ENCODE results near the gene OSBPL1A. TPM values are rescaled to one million over a fixed set of nuclear protein-coding genes. Genes with fewer than 3 reads are reported as not detected.

OSBPL1A gene
- total and polyA plus RNA-seq, 5 experiments from 2014 or later: 1.3 to 2.4 (median 1.7) TPM

- POLR2A ChIA-PET: interaction anchor here (0.5 to 1.1 kb wide), 6 partner anchors 10 to 685 kb away, joined by 3 to 4 read pairs (median 3); partner anchors contain the start of gene RIOK3
Measured at GRCh38 chr18:24138409-24138788, 259.2 kb downstream of the OSBPL1A start.

DNA sequence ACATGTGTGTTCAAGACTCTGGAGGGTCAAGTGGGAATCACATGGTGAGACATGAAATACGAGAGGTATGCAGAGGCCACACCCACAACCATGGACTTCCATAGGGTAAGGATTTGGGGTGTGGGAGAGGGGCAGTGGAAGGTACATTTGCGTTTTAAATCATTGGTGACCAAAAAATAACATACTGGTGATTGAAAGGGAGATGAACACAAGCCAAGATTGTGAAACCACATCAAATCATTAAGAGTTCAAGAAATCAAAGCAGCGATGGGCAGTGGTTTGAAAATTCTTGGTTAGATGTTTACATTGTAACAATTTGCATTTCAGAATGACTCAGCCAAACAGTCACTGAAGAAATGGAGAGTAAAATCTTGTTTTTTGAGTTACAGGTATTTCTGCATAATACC, 260.7 kb downstream of the OSBPL1A start:
- Mint-ChIP-seq H3K36me3 (peaks cover 0 to 29% (median 2%) of the 10 kb centered on the region in 3 donors), H3K27ac (peak overlapping the region in 6 of 10 donors; percentile 15 to 79 (median 50)), H3K9me3 (peaks cover 0 to 3% (median 0%) of the 10 kb centered on the region in 9 donors), H3K4me1 (peaks cover 9 to 27% (median 22%) of the 10 kb centered on the region in 4 donors), H3K4me3 (peak overlapping the region in 7 of 10 donors; percentile 2 to 91 (median 38)), H3K27me3 (peaks cover 4 to 12% (median 7%) of the 10 kb centered on the region in 5 donors)
- DNase-seq (no peak), ATAC-seq (no peak)
- POLR2A ChIA-PET: no interaction called here

More at GRCh38 chr18:24138409-24138788, 259.2 kb downstream of the OSBPL1A start:
- peaks cover 0 to 3% (median 0%) of the 10 kb centered on the region in 9 donors for H3K9me3 Mint-ChIP-seq
- peaks cover 9 to 27% (median 22%) of the 10 kb centered on the region in 4 donors for H3K4me1 Mint-ChIP-seq
- DNase-seq (no peak), ATAC-seq (peak in 1 of 2 donors; percentile 27)
- peak overlapping the region; percentile 40 to 95 (median 86) for H3K27ac Mint-ChIP-seq
- H3K4me3 Mint-ChIP-seq: peak overlapping the region; percentile 87 to 97 (median 92)
- peaks cover 4 to 12% (median 9%) of the 10 kb centered on the region in 5 donors for H3K27me3 Mint-ChIP-seq
- peaks cover 0 to 14% (median 2%) of the 10 kb centered on the region in 3 donors for H3K36me3 Mint-ChIP-seq

DNA sequence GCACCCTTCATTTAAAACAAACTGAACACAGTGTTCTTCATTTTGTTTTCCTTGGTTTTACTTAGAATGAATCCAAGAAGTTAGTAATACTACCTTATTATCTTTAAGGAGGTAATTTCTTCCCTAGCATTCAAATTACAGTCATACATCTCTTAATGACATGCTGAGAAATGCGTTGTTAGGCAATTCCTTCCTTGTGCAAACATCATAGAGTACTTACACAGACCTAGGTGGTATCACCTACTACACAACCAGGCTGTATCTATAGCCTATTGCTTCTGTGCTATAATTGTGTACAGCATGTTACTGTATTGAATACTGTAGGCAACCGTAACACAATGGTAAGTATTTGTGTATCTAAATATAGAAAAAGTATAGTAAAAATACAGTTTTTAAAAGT, 267.1 kb downstream of the OSBPL1A start:
- H3K27ac Mint-ChIP-seq: no peak overlapping the region
- POLR2A ChIA-PET: interaction anchor here (0.7 kb wide), 1 partner anchor 216 kb away, joined by 4 read pairs; no protein-coding TSS in a partner anchor
- peaks cover 5 to 80% (median 6%) of the 10 kb centered on the region in 3 donors for H3K36me3 Mint-ChIP-seq
- DNase-seq: no peak
- ATAC-seq: no peak
- H3K4me3 Mint-ChIP-seq: no peak overlapping the region
- H3K4me1 Mint-ChIP-seq: peaks cover 0 to 2% (median under 1%) of the 10 kb centered on the region in 4 donors
- no peaks in the 10 kb centered on the region for H3K27me3 Mint-ChIP-seq
- no peaks in the 10 kb centered on the region for H3K9me3 Mint-ChIP-seq

- peaks cover 0 to 2% (median under 1%) of the 10 kb centered on the region in 4 donors for H3K4me1 Mint-ChIP-seq
- H3K4me3 Mint-ChIP-seq: no peak overlapping the region
- peak overlapping the region in 6 of 10 donors; percentile 2 to 77 (median 34) for H3K27ac Mint-ChIP-seq
- no peaks in the 10 kb centered on the region for H3K9me3 Mint-ChIP-seq
- ATAC-seq: no peak
- POLR2A ChIA-PET: interaction anchor here (1.3 kb wide), 1 partner anchor 10 kb away, joined by 3 read pairs; the partner anchor contains the start of gene CABYR
- H3K27me3 Mint-ChIP-seq: no peaks in the 10 kb centered on the region
- DNase-seq: no peak
- peaks cover 5 to 85% (median 11%) of the 10 kb centered on the region in 3 donors for H3K36me3 Mint-ChIP-seq
Measured at GRCh38 chr18:24128700-24129099, 268.9 kb downstream of the OSBPL1A start.

DNA sequence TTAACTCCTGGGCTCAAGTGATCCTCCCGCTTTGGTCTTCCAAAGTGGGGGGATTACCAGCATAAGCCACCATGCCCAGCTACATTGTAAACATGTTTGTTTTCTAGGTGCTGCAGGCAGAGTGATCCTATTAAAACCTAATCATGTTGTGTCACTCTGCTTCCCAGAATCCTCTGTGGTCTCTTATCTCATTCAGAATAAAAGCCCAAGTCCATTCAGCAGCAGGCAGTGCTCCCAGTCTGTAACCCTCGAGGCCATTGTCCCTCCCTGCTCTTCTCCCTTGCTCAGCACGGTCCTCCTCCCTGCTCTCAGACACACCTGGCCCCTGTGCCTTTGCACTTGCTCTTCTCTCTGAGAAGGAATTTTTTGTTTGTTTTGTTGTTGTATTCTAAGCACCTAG, 269.9 kb downstream of the OSBPL1A start:
- peak overlapping the region in 7 of 10 donors; percentile 0 to 85 (median 28) for H3K27ac Mint-ChIP-seq

GRCh38 chr18:24126155-24126961, 271.3 kb downstream of the OSBPL1A start:
- Mint-ChIP-seq H3K4me3 (no peak overlapping the region), H3K27me3 (no peaks in the 10 kb centered on the region), H3K4me1 (peaks cover 0 to 2% (median under 1%) of the 10 kb centered on the region in 4 donors), H3K36me3 (peaks cover 5 to 83% (median 11%) of the 10 kb centered on the region in 3 donors), H3K9me3 (no peaks in the 10 kb centered on the region), H3K27ac (no peak overlapping the region)
- DNase-seq (no peak), ATAC-seq (no peak)
- POLR2A ChIA-PET: no interaction called here

More for the DNA sequence above, 269.9 kb downstream of the OSBPL1A start:
- H3K36me3 Mint-ChIP-seq: peaks cover 5 to 85% (median 11%) of the 10 kb centered on the region in 3 donors
- H3K4me1 Mint-ChIP-seq: peaks cover 0 to 2% (median under 1%) of the 10 kb centered on the region in 4 donors
- H3K27me3 Mint-ChIP-seq: no peaks in the 10 kb centered on the region
- no peak for DNase-seq
- H3K9me3 Mint-ChIP-seq: no peaks in the 10 kb centered on the region
- POLR2A ChIA-PET: interaction anchor here (1.3 kb wide), 1 partner anchor 11 kb away, joined by 3 read pairs; the partner anchor contains the start of gene CABYR
- no peak for ATAC-seq
- no peak overlapping the region for H3K4me3 Mint-ChIP-seq

DNA sequence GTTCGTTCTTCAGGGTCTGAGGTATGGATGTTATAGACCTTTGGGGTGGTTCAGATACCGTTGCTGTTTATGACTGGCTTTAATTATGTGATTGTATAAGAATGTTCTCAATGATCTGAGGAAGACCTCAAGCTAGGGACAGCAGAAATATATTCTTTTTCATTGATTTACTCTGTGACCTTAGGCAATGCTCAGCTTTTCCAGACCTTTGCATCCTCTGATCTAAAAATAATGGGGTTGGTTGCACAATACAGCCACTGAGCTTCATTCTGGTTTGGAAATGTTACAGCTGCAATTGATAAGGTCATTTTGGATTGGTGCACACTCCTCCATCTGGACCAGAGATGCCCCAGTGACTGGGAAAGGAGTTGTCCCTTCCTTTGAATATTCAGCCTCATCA, 276.0 kb downstream of the OSBPL1A start:
- POLR2A ChIA-PET: interaction anchor here (0.6 kb wide), 1 partner anchor 150 kb away, joined by 3 read pairs; no protein-coding TSS in a partner anchor
- H3K36me3 Mint-ChIP-seq: peaks cover 0 to 85% (median 12%) of the 10 kb centered on the region in 3 donors

GRCh38 chr18:24120676-24121075, 276.9 kb downstream of the OSBPL1A start:
- H3K27ac Mint-ChIP-seq: no peak overlapping the region
- ATAC-seq (no peak), DNase-seq (no peak)
- POLR2A ChIA-PET: no interaction called here
- no peaks in the 10 kb centered on the region for H3K9me3 Mint-ChIP-seq
- no peak overlapping the region for H3K4me3 Mint-ChIP-seq
- peaks cover 0 to 8% (median 4%) of the 10 kb centered on the region in 4 donors for H3K4me1 Mint-ChIP-seq
- peaks cover 0 to 87% (median 12%) of the 10 kb centered on the region in 3 donors for H3K36me3 Mint-ChIP-seq
- no peaks in the 10 kb centered on the region for H3K27me3 Mint-ChIP-seq

More for the DNA sequence above, 276.0 kb downstream of the OSBPL1A start:
- no peak for ATAC-seq
- Mint-ChIP-seq H3K9me3 (no peaks in the 10 kb centered on the region), H3K4me1 (peaks cover 0 to 6% (median 0%) of the 10 kb centered on the region in 4 donors), H3K27ac (no peak overlapping the region), H3K27me3 (no peaks in the 10 kb centered on the region), H3K4me3 (no peak overlapping the region)
- DNase-seq: no peak

DNA sequence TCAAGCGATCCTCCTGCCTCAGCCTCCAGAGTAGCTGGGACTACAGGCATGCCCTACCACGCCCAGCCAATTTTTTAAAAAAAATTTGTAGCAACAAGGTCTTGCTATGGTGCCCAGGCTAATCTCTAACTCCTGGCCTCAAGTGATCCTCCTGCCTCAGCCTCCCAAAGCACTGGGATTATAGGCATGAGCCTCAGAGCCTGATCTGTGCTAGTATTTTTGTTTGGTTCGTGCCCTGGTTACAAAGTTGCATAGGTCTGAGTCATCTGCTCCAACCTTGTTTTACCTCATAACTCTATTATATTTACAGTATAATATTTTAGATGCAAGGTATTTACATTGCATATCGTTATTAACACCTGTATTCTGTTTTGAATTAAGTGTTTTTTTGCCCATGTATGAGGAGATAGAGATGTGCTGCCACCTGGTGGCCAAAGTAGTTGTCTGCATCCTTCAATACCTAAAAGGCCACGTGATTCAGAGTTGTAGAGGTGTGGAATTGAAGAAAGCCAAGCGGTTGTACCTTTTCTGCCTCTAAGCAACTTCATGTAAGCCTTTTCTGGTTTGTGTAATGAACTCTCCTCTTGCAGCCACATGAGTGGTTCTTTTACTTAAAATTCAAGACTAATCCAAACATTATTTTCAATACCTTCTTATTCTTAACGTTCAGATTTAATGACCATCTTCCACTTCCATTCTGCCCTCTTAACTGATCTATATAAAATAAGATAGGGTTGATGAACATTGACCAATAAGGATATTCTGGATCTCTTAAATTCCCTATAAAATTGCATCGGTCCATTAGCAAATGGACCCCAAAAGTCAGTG, 278.7 kb downstream of the OSBPL1A start:
- Mint-ChIP-seq H3K4me1 (peaks cover 7 to 24% (median 20%) of the 10 kb centered on the region in 4 donors), H3K9me3 (no peaks in the 10 kb centered on the region), H3K36me3 (peaks cover 0 to 87% (median 5%) of the 10 kb centered on the region in 3 donors), H3K27me3 (no peaks in the 10 kb centered on the region), H3K4me3 (no peak overlapping the region), H3K27ac (peak overlapping the region in 9 of 10 donors; percentile 8 to 79 (median 48))
- peak; percentile 87 to 91 for ATAC-seq
- POLR2A ChIA-PET: interaction anchor here (0.6 to 0.7 kb wide), 2 partner anchors 20 to 34 kb away, joined by 3 read pairs; partner anchors contain the start of gene CABYR
- DNase-seq: peak; percentile 62 to 85 (median 74)

DNA sequence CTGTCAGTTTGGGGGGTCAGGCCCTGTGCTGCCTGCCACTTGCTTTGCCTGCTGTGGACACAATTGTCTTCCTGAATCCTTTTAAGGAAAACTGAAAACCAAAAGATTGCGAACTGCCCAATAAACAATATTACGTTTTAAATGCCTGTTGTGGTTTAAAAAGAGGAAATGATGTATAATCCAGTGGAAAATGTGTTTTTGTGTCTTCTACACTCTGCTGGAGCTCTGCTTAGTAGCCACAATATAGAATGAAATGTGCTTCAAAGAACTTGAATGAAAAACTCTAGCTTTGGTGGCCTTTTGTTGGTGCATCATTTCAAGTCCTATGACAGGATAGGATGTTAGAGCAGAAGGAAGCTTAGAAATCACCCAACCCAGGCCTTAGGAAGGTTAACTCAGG, 282.0 kb downstream of the OSBPL1A start:
- Mint-ChIP-seq H3K9me3 (no peaks in the 10 kb centered on the region), H3K36me3 (peaks cover 0 to 77% (median 3%) of the 10 kb centered on the region in 3 donors), H3K27ac (peak overlapping the region in 9 of 10 donors; percentile 35 to 85 (median 76)), H3K4me3 (no peak overlapping the region), H3K27me3 (no peaks in the 10 kb centered on the region), H3K4me1 (peaks cover 14 to 31% (median 29%) of the 10 kb centered on the region in 4 donors)
- ATAC-seq (peak in 1 of 2 donors; percentile 59), DNase-seq (peak in 2 of 10 donors; percentile 11 to 37)
- POLR2A ChIA-PET: no interaction called here

- ATAC-seq (no peak), DNase-seq (no peak)
- Mint-ChIP-seq H3K9me3 (no peaks in the 10 kb centered on the region), H3K36me3 (peaks cover 0 to 74% (median 0%) of the 10 kb centered on the region in 3 donors), H3K27me3 (no peaks in the 10 kb centered on the region), H3K4me3 (no peak overlapping the region), H3K27ac (peak overlapping the region; percentile 26 to 85 (median 70)), H3K4me1 (peaks cover 14 to 31% (median 28%) of the 10 kb centered on the region in 4 donors)
- POLR2A ChIA-PET: no interaction called here
Measured at GRCh38 chr18:24114924-24115549, 282.6 kb downstream of the OSBPL1A start.
